GM03348 (cell line): ENCODE data around the gene EBF4.
"Not testable (repeated sequence)": the region's sequence is repeated elsewhere in the genome, so short reads cannot be mapped to it uniquely, and the experiment has no call there.

Experiments
- DNase-seq: peaks from one replicate; pipeline ENCODE4 v3.0.0; 2012; ENCODE audit warnings: low spot score

Gene EBF4

DNA sequence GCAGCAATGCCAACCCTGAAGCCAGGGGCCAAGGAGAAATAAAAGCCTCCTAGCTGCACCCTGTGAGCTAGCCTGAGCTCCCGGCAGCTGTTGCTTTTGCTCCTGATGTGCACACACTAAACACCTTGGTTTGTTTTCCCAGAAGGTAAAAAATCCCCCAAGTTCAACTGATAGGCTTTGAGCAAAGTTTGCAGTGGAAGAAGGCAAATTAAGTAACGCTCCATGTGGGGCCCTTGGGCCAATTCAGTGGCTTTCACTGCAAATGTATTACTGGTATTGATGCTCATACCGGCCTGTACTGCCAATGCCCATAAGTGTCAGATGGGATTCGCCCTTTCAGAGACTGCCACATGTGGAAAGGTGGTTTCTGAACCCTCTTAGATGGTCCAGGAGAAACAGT lies 19.1 kb upstream of the EBF4 start:
- no peak for DNase-seq

DNA sequence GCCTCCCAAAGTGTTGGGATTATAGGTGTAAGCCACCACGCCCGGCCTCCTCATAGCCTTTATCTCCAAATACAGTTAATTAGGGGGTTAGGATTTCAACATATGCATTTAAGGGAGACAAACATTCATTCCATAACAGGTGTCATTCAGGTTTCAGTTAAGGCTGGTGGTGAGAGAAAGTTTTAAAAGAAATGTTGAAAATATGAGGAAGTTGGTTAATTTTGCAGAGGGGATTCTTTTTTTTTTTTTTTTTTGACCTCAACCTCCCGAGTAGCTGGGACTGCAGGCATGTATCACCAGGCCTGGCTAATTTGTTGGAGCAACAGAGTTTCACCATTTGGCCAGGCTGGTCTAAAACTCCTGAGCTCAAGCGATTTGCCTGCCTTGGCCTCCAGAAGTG lies 12.5 kb upstream of the EBF4 start:
- no peak for DNase-seq

GRCh38 chr20:2682040-2682439 lies 10.5 kb upstream of the EBF4 start:
- DNase-seq: not testable (repeated sequence)

DNA sequence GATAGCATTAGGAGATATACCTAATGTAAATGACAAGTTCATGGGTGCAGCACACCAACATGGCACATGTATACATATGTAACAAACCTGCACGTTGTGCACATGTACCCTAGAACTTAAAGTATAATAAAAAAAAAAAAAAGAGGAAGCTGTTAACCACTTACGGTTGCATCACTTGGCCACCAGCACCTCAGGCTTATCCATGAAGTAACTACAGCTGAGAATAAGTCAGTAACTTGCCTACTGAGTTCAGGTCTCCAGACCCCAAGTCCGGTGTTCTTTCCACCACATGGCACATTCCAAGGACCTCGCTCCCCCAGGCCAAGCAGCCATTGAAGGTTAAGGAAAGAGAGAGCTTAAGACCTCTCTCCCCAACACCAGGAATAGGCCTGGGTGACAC lies 7.8 kb upstream of the EBF4 start:
- not testable (repeated sequence) for DNase-seq

DNA sequence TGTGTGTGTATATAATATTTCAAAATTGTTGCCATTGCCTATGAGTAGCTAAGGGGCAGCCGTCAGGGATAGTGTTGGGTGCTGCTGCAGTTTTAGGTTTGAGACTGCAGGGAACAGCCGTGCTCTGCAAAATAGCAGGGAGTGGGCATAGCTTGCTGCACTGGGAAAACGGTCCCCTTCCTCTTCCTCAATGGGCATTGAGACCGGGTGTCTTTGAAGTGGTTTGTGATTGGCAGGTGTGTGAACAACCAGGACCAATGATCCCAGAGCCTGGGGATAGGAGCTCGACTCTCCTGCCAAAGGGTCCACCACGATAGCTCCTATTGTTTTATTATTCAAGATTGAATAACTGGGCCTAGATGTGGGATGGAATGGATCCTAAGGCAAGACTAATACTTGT lies 5.1 kb upstream of the EBF4 start:
- no peak for DNase-seq

GRCh38 chr20:2688041-2688591 lies 4.5 kb upstream of the EBF4 start:
- DNase-seq: peak; percentile 58

GRCh38 chr20:2690213-2690612 lies 2.4 kb upstream of the EBF4 start:
- no peak for DNase-seq

DNA sequence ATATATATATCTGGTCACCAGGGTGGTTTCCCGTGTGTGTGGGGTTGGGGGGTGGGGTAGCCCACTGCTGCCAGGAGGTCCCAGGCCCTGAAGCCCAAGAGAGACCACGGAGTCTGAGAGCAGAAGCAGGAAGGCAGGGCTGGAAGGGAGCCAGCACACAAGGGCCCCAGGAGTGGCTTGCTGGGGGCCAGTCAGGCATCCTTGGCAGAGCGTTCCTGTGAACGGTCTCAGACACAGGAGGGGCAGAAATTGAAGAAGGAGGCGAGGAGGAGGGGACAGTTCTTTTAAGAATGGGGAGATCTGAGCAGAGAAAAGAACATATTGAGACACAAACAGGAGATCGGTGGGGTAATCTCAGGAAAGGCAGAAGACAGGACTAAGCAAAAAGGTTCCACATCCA lies 1.9 kb upstream of the EBF4 start:
- no peak for DNase-seq

GRCh38 chr20:2691127-2691526 lies 1.5 kb upstream of the EBF4 start:
- no peak for DNase-seq

GRCh38 chr20:2691663-2692035 lies 931 bp upstream of the EBF4 start:
- DNase-seq: no peak

DNA sequence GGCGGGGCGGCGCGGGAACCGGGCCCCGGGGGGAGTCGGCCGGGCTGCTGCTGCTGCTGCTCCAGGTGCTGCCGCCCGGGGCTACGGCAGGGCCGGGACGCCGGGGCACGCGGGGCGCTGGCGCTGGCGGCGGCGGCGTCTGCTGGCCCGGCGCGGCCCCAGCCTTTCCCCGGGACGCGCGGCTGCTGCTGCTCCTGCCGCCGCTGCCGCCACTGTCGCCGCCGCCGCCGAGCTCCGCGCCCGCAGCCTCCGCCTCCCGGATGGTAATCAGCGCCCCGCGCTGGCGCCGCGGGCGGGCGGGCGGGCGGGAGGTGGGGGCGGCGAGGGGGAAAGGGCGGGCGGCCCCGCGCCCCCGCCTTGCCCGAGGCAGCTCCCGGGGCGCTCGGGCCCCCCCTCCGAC lies 306 bp downstream of the EBF4 start:
- no peak for DNase-seq

DNA sequence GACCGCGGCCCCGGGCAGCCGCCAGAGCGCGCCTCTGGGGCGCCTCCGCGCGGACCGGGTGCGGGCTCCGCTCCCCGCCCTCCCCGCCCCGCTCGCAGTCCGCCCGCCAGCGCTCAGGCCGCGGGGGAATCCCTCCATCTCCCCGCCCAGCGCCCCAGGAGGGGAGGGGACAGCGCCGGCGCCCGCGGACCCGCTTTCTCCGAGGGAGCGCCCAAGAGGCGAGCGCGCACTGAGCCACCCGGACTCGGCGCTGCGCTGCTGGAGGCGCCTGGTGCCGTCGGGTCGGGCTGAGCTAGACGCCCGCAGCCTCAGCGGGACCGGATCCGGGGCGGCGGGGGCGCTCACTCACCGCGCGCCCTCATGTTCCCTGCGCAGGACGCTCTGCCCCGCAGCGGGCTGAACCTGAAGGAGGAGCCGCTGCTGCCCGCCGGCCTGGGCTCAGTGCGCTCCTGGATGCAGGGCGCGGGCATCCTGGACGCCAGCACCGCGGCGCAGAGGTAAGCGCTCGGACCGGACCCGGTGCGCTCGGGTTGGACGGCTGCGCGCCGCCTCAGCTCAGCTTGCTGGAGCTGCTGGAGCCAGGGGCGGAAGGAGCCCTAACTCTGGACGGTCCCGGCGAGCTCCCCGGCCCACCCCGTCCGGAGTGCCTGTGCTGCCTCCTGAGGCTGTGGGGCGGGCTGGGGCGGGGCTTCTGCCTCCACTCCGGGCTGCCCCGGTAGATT lies 867 bp downstream of the EBF4 start:
- peak; percentile 45 for DNase-seq

DNA sequence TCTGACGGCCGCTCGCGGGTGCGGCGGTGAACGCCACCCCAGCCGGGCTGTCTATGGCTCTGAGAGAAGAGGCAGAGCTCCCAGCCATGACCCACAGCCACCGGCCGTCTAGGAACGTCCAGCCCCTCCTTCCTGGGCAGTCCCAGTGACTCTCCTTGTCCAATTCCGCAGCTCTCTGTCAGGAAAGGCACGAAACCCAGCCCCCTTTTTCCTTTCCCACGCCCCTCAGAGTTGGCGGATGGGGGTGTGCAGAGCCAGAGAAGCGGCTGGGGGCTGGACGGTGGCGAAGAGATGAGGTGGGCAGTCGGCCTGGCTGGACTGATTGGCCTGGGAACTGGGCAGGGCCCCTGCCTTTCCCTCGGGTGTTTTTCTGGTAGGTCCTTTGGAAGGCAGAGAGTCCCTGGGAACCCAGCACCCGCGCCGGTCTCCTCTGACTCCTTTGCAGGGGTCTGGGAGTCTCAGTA lies 1.5 kb downstream of the EBF4 start:
- no peak for DNase-seq

DNA sequence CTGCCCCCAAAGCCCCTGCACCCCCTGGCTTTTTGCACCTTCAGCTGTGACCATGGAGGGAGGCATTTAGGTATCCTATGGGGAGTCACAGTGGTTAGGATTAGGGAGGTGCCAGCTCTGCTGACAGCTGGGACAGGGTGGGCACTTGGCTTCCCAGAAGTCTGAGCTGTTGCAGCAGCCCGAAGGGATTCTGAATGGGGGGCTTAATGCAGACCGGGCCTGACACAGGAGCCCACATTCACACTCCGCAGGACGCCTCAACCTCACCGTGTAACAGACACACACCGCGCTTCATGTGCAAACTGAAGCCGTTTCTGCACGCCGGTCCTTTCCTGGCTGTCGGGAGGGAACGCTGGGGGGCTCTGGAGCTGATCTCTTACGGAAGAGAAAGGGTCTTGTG lies 1.9 kb downstream of the EBF4 start:
- no peak for DNase-seq

DNA sequence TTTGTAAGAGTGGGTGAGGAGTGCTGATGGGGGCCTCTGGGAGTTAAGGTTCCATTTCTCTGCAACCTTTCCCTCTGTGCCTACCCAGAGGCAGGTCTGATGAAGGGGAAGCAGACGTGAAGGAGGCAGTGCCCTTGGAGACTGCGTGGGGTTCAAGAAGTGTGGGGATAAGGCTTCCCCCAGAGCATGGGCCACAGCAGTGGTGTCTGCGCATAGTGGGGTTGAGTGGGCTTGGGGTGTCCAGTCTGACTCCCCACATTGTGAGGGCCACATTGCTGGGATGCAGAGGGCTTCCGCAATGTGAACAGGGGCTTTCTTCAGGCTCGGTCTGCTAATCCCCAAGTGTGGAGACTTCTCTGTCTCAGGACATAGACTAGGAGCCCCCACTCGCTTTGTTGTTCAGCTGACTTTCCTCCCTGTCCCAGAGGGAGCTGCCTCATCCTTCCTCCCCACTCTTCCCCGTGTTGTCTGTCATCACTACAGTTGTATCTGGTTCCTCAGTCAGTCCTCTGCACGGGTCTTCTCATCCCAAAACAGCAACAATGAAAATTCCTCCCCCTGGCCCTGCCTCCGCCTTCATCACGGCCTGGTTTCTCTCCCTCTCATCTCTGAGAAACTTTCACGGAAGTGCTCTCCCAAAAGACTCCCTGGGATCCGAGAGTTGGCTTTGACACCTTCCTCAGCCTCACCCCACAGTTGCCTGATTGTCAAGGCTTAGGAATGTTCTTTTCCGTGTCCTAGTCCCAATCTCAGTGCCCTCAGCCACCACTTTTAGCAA lies 2.8 kb downstream of the EBF4 start:
- DNase-seq: no peak

- not testable (repeated sequence) for DNase-seq
These were observed 3.5 kb downstream of the EBF4 start for GRCh38 chr20:2695984-2696525.

- no peak for DNase-seq
These were observed 4.1 kb downstream of the EBF4 start for GRCh38 chr20:2696646-2697045.

GRCh38 chr20:2697768-2698167 lies 5.2 kb downstream of the EBF4 start:
- DNase-seq: no peak

DNA sequence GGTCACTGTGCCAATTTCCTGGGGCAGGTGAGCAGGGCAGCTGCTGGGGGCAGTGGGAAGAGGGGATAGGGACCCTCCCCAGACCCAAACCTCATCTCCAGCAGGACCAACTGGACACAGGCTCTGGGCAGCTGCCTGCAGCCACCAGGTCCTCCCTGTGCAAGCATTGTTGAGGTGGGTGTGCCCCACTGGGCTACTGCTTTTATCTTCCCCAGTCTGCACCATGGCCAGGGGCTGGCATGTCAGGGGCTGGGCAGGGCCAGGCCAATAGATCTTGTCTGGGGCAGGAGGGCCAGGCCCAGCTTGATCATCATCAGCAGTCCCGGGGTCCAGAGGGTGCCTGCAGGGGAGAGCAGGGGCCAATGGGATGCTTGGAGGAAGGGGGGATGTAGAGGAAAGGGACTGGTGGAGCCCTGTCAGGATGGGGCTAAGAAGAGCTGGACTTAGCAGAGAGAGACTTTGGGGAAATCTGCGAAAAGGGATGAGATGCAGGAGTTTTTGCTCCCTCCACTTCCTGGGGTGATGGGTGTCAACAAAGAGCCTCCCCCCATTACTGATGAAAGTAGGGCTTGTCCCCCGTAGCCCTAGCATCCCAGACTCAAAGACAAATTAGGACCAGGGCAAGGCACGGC lies 5.7 kb downstream of the EBF4 start:
- DNase-seq: no peak

- DNase-seq: no peak
These were observed 6.3 kb downstream of the EBF4 start for GRCh38 chr20:2698912-2699311.

DNA sequence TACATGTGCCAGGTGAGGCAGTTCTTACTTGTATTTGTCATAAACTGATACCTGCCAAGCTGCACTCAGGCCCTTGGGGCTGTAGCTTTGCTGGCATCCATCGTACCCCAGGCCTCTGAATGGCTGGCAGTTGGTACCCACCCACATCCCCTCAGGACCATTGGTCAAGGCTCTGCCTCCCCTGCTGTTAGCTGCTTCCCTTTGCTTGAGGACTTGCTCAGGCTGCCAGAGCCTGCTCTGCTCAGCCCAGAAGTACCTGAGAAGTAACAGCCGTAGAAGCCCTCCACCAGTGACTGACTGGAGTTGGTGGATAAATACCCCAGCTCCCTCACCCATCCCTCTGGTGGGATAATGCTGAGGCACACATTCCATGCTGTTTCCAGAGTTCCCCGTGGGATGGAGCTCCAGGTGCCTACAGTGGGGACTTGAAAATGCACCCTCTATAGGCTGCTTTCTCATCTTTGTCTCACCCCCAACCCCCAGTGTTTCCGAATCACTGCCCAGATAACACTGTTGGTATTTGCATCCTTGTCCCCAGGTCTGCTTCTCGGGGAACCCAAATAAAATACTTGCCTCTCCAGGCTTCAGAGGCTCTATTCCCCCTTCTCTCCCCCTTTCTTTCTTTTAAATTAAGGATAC lies 7.3 kb downstream of the EBF4 start:
- DNase-seq: no peak
